ENCODE results near the gene PTPN11. TPM values are rescaled to one million over a fixed set of nuclear protein-coding genes. Genes with fewer than 3 reads are reported as not detected.

Gene PTPN11
- total and polyA plus RNA-seq, 10 of the 15 experiments (the other 5 are each of a cell fraction or from before 2014, with no cell fraction given): 14.6 to 85.2 (median 58.6) TPM

- TF ChIP-seq MTA3 (IDR thresholded peaks at IDR 0.05; ENCODE audit: borderline replicate concordance, low read length) (no peak), ELK1 (IDR thresholded peaks at IDR 0.05; ENCODE audit: low read depth, low read length) (no peak), TCF3 (IDR thresholded peaks at IDR 0.05; ENCODE audit: borderline replicate concordance, insufficient read depth, low read depth, low read length) (no peak)
Measured at GRCh38 chr12:112458330-112458729, 39.6 kb downstream of the PTPN11 start (continued).

- ChIA-PET RAD21 (ENCODE audit: unreplicated experiment) (no interaction called here), SMC1A (ENCODE audit: uncharacterized antibody, unreplicated experiment) (no interaction called here), CTCF (no interaction called here), POLR2A (no interaction called here)
- no peak overlapping the region for H3K27ac ChIP-seq (ENCODE audit: control insufficient read depth, insufficient read depth)
- in situ Hi-C loops (cut with MboI) (no loop called here), intact Hi-C loops (cut with micrococcal nuclease; ENCODE audit: unreplicated experiment) (no loop called here)
- H3K9me3 ChIP-seq (replicated peaks; ENCODE audit: control insufficient read depth, insufficient read depth, low read length): no peaks in the 10 kb centered on the region
- no peaks in the 10 kb centered on the region for H4K20me1 ChIP-seq (ENCODE audit: control insufficient read depth, insufficient read depth)
- H3K79me2 ChIP-seq (ENCODE audit: control insufficient read depth, insufficient read depth, low read length): no peaks in the 10 kb centered on the region
- no peak for DNase-seq (ENCODE audit: low read depth, low spot score)
- H3K9ac ChIP-seq (ENCODE audit: control insufficient read depth, insufficient read depth, low read length): no peak overlapping the region
- H3K4me1 ChIP-seq (ENCODE audit: control insufficient read depth, insufficient read depth, low read length): peaks cover 5% of the 10 kb centered on the region; the same call in 1 of the 2 replicates
- ATAC-seq: no peak
- 100% methylated on average over 5 of the region's 5 CpGs for WGBS (ENCODE audit: insufficient coverage, insufficient replicate concordance, low lambda C conversion rate, missing lambda C conversion rate)
- no peaks in the 10 kb centered on the region for H3K27me3 ChIP-seq (replicated peaks in 1 of 2; ENCODE audit: control insufficient read depth in 2 of 2, insufficient read depth in 2 of 2, low read length in 1 of 2)
- no peak overlapping the region for H3K4me3 ChIP-seq
- BruUV-seq (replicated peaks): no TSS peak
- no peak overlapping the region for H2AFZ ChIP-seq (ENCODE audit: control insufficient read depth, low read depth, low read length)
- no peak overlapping the region for H3K4me2 ChIP-seq (ENCODE audit: control insufficient read depth, insufficient read depth)
- peaks cover 2 to 14% of the 10 kb centered on the region in 2 experiments for H3K36me3 ChIP-seq (ENCODE audit: control insufficient read depth in 2 of 2, insufficient read depth in 2 of 2, low read length in 1 of 2)
- FAIRE-seq: no peak
- TF ChIP-seq MEF2A (IDR thresholded peaks at IDR 0.05; ENCODE audit: insufficient read depth, low read depth, low read length): no peak
- no peak for TF ChIP-seq RFX5 (IDR thresholded peaks at IDR 0.05; ENCODE audit: low read depth, low read length)
- TF ChIP-seq RELB (IDR thresholded peaks at IDR 0.05; ENCODE audit: low read depth): no peak
- no peak for TF ChIP-seq PBX3 (IDR thresholded peaks at IDR 0.05; ENCODE audit: insufficient replicate concordance, low read depth, low read length)
- no peak for TF ChIP-seq BCL11A (IDR thresholded peaks at IDR 0.05; ENCODE audit: low read depth, low read length)
- TF ChIP-seq IRF3 (IDR thresholded peaks at IDR 0.05): no peak
- no peak for TF ChIP-seq IRF4 (IDR thresholded peaks at IDR 0.05; ENCODE audit: low read depth, low read length)
- no peak for TF ChIP-seq CEBPZ (IDR thresholded peaks at IDR 0.05; ENCODE audit: low read depth, low read length)
- TF ChIP-seq ZNF207 (IDR thresholded peaks at IDR 0.05; ENCODE audit: borderline replicate concordance): no peak
- no peak for TF ChIP-seq POLR2AphosphoS5 (IDR thresholded peaks at IDR 0.05; ENCODE audit: low read length)
Measured at GRCh38 chr12:112458751-112459150, 40.0 kb downstream of the PTPN11 start.

Measured in GM12878 (cell line).